Measurements from ENCODE around the gene RBPJL. TPM values are rescaled to one million over a fixed set of nuclear protein-coding genes. Genes with fewer than 3 reads are reported as not detected.
A peak's percentile ranks its signal among the peaks of the same experiment; 100 is the strongest.

RBPJL gene
- total and polyA plus RNA-seq, 2 of the 8 experiments (the other 6 are each of a cell fraction or from before 2014, with no cell fraction given): 0.67 to 1.3 TPM

GRCh38 chr20:45292343-45292742 is 14.3 kb upstream of the RBPJL start:
- WGBS, 2 experiments (ENCODE audit: extremely low coverage in 1 of 2, insufficient coverage in 1 of 2, insufficient read length in 1 of 2, insufficient replicate concordance in 2 of 2, low coverage in 1 of 2, low lambda C conversion rate in 2 of 2, missing lambda C conversion rate in 1 of 2): 96% methylated on average over 2 of the region's 2 CpGs; no CpG with 5 or more reads in 1 of the 2 experiments
- Histone ChIP-seq H3K9me3 (ENCODE audit: insufficient read depth in 2 of 2, low read depth in 1 of 2, low read length in 1 of 2) (peaks cover 8 to 12% of the 10 kb centered on the region in 2 experiments), H3K4me2 (ENCODE audit: insufficient read depth in 1 of 2, low read depth in 2 of 2, low read length in 2 of 2) (peak overlapping the region; percentile 65 to 71; a peak in 2 of 4 replicates), H3K36me3 (ENCODE audit: control insufficient read depth in 2 of 4, insufficient read depth in 4 of 4, low read length in 3 of 4) (0 out of 8 replicates have a peak, but pooled peaks cover 0 to 3% (median 0%) of the 10 kb centered on the region in 4 experiments), H3K18ac (ENCODE audit: extremely low read depth, low read length) (no peak overlapping the region), H3K4me3 (ENCODE audit: extremely low read depth in 1 of 4, insufficient read depth in 2 of 4, low read depth in 3 of 4, low read length in 4 of 4) (no peak overlapping the region), H4K8ac (ENCODE audit: extremely low read depth, insufficient read depth, low read length) (no peak overlapping the region), H2BK15ac (ENCODE audit: low read length) (no peak overlapping the region), H3K9ac (replicated peaks in 1 of 4; ENCODE audit: extremely low read depth in 1 of 4, low read depth in 3 of 4, low read length in 3 of 4) (no peak overlapping the region), H3K79me2 (ENCODE audit: control insufficient read depth in 1 of 2, insufficient read depth in 2 of 2, low read length in 2 of 2) (no peaks in the 10 kb centered on the region), H2AK5ac (ENCODE audit: low read depth, low read length) (no peak overlapping the region), H4K5ac (ENCODE audit: insufficient read length, low read depth, low read length) (no peak overlapping the region), H2BK12ac (ENCODE audit: low read depth, low read length) (no peak overlapping the region), H3K4ac (replicated peaks; ENCODE audit: insufficient read length, low read depth, low read length) (no peak overlapping the region), H3K4me1 (replicated peaks in 1 of 4; ENCODE audit: control insufficient read depth in 3 of 4, insufficient read depth in 4 of 4, low read length in 3 of 4) (peaks cover 0 to 3% (median 0%) of the 10 kb centered on the region in 4 experiments; a peak in 3 of 7 replicates), H3K56ac (replicated peaks; ENCODE audit: insufficient read length, low read depth, low read length) (no peak overlapping the region), H3K23ac (ENCODE audit: insufficient read length) (no peak overlapping the region), H3K14ac (ENCODE audit: insufficient read length) (no peak overlapping the region), H2BK120ac (replicated peaks; ENCODE audit: low read depth, low read length) (no peak overlapping the region), H3K27me3 (replicated peaks in 1 of 4; ENCODE audit: control insufficient read depth in 3 of 4, extremely low read depth in 1 of 4, insufficient read depth in 3 of 4, low read length in 3 of 4) (peaks cover 0 to 20% (median 11%) of the 10 kb centered on the region in 4 experiments; a peak in 6 of 7 replicates), H3K79me1 (ENCODE audit: low read depth, low read length) (no peaks in the 10 kb centered on the region), H4K20me1 (replicated peaks in 1 of 2; ENCODE audit: control insufficient read depth in 1 of 2, insufficient read depth in 2 of 2, low read length in 2 of 2) (no peaks in the 10 kb centered on the region), H3K23me2 (ENCODE audit: low read depth, low read length) (peaks cover 7% of the 10 kb centered on the region; the same call in 1 of the 2 replicates), H4K91ac (replicated peaks; ENCODE audit: insufficient read length, low read length) (no peak overlapping the region), H2BK20ac (ENCODE audit: low read length) (no peak overlapping the region), H2AFZ (ENCODE audit: low read length) (0 out of 2 replicates have a peak overlapping the region, but pooled peaks have one; percentile 43), H3K27ac (ENCODE audit: low read depth, low read length) (no peak overlapping the region), H2BK5ac (ENCODE audit: low read depth, low read length) (no peak overlapping the region)
- ChIA-PET POLR2A (ENCODE audit: partially characterized antibody) (interaction anchor here (1.1 to 3.1 kb wide), 2 partner anchors 11 to 13 kb away, joined by 5 to 18 read pairs; no protein-coding TSS in a partner anchor), CTCF (ENCODE audit: partially characterized antibody) (interaction anchor here (0.6 to 6.2 kb wide), 26 partner anchors 9 to 286 kb away, joined by 3 to 104 read pairs (median 9); partner anchors contain the start of genes MATN4, PIGT, RBPJL and SLPI)
- TF ChIP-seq CBX5 (IDR thresholded peaks at IDR 0.05; ENCODE audit: low read depth, low read length): no peak
- TF ChIP-seq USF2 (IDR thresholded peaks at IDR 0.05; ENCODE audit: low read length): no peak
- DNase-seq (ENCODE audit: low read depth in 1 of 2, low spot score in 2 of 2) (no peak), FAIRE-seq (no peak)
